Endothelial cell of hepatic sinusoid (primary cell): ENCODE results near the gene GRK6.
"Not testable (repeated sequence)": the region's sequence is repeated elsewhere in the genome, so short reads cannot be mapped to it uniquely, and the experiment has no call there.

ENCODE experiments used
- in situ Hi-C: cut with HindIII; loops from 2 replicates; pipeline ENCODE4 v1.10.0; 2017; ENCODE audit warnings: low sequenced_read_pairs

Gene GRK6

DNA sequence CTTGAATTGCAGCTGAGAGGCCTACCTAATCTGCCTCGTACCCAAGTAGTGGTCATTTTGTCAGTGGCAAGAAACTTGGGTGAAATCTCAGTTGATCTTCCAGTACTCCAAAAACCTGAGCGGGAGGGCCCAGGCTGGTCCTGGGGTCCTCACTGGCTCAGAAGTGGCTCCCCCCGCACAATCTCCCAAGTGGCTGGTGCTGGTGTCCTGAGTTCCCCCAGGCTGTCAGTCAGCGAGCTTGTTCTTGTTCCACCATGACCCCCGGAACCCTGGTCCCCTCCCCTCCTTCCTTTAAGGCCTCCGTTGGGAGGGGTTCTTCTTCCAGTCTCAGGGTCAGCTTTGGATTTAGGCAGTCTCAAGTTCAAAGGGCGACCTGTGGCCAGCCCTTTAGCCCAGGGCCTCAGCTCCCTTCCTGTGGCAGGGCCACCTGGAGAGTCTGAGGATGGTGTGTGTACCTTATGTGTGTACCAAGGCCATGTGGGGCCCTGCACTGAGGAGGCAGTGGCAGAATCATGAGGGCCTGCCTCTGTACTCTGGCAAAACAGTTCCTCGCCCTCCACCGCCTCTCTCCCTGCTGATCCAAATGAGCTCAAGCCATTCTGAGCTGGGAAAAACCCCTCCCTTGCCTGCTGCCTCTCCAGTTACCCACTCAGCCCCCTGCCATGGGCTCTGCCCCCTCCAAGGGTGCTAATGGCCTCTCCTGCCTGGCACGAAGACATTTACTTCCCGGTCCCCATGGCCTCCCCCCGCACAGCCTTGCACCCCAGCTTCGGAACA, 51.4 kb downstream of the GRK6 start:
- in situ Hi-C loops: no loop called here

DNA sequence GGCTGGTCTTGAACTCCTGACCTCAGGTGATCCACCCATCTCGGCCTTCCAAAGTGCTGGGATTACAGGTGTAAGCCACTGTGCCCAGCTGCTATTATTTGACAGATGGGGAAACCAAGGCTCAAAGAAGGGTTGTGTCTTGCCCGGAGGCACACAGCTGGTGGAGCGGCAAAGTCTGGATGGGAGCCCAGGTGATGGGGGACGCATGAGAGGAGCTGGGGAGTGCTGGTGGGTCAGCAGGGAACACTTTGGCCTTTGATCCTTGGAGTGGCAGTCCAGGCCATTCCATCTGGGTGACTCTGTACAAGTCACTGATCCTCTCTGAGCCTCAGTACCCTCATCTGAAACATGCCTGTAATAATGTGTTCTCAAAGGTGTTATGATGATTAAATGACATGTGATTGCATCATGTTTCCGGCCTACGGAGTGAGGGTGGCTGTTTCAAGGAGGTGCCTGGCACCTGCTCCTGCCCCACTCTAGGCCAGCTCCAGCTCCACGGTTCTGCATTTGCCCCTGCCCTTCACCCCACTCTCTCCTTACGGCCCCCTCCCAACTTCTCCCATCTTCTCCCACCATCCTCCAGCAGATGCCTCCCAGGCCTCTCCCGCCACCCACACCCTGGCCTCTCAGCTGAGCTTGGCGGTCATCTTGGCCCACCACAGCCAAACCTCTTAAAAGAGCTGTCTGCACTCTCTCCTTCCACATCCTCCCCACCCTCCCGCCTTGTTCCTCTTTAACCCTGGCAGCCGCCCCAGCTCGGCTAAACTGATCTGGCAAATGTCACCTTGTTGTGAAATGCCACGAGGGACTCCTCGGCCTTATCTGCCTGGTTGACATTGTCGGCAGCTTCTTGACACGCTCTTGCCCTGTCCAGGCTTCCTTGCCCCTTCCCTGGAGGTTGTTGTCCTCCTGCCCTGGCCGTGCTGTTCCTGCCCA, 52.5 kb downstream of the GRK6 start:
- in situ Hi-C loops: no loop called here

DNA sequence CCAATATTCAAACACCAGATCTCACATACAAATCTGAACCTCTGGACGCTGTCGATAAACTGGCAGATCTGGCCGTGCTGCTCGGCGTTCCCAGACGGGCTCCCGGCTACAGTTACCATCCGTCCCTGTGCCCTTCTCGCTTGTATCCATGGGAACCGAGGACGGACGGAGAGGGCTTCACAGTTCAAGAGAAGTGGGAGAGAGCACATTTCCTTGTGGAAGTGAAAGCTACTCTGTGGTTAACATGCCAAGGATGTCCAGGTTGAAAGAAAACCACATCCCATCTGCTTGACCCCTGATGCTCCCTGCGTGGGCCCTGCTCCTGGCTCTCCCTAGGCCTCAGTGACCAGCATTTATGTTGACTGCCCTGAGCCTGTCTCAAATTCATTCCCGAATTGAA, 53.3 kb downstream of the GRK6 start:
- in situ Hi-C loops: no loop called here

DNA sequence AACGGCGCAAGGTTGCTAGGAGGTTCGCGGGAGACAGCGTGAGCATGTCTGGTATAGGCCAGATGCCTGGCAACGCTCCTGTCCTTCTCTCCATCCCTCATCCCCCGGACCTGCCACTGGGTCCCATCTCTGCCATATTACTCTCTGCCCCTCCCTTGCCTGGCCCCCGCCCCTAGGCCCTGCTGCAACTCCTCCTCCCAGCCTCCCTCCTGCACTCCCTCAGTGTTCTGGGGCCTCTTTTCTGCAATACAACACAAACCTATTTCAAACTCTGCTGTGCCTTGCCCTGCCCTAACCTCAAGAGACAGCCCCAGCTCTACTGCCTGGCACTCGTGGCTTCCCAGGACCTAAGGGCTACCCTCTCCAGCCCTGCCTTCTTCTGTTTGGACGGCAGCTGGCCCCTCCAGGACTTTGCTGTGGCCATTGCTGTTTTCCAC, 55.9 kb downstream of the GRK6 start:
- in situ Hi-C loops: no loop called here

DNA sequence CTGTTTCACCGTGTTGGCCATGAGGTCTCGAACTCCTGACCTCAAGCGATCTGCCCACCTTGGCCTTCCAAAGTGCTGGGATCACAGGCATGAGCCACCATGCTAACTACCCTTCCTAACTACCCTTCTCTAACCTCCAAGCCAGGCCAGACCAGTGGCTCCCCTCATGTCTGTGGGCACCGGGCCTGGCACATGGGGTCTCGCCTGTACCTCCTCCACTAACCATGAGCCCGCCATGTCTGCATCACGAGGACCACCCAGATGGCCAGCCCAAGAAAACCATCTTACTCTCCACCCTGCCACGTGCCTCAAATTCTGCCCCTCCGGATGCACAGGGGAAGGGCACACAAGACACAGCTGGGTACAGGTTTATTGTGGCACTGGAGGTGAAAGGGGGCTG, 56.6 kb downstream of the GRK6 start:
- in situ Hi-C loops: no loop called here

DNA sequence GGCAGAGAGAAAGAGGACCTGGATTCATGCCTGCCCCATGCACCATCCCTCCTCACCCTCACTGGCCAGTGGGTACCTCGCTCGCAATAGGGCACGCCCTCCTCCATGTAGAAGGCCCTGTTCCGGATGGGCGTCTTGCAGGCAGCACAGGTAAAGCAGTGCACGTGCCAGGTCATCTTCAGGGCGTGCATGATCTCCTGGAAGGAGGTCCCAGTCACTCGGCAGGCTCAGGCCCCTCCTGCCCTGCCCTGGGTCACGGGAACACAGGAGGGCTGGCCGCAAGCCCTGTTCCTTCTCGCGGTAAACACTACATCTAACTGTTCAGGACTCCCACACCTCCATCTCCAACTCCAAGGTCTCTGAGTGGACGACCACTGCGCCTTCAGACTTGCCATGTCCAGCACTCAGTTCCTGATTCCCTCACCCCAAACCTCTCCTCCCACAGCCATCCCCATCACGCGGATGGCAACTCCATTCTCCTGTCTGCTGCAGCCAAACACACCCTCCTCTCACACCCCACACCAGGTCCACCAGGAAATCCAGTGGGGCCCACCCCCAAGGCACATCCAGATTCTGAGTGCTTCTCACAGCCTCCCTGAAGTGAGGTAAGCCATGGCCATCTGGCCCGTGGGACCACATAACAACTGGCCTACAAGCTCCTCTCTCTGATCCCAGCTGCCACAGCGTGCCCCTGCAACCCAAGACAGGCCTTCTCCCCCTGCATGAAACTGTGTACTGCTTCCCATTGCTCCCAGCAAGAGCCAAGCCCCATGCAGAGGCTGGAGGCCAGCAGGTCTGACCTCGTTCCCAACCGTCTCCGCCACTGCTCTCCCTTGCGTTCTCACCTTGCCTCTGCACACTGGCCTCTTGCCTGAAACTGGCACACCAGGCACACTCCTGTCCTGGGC, 57.8 kb downstream of the GRK6 start:
- in situ Hi-C loops: no loop called here

DNA sequence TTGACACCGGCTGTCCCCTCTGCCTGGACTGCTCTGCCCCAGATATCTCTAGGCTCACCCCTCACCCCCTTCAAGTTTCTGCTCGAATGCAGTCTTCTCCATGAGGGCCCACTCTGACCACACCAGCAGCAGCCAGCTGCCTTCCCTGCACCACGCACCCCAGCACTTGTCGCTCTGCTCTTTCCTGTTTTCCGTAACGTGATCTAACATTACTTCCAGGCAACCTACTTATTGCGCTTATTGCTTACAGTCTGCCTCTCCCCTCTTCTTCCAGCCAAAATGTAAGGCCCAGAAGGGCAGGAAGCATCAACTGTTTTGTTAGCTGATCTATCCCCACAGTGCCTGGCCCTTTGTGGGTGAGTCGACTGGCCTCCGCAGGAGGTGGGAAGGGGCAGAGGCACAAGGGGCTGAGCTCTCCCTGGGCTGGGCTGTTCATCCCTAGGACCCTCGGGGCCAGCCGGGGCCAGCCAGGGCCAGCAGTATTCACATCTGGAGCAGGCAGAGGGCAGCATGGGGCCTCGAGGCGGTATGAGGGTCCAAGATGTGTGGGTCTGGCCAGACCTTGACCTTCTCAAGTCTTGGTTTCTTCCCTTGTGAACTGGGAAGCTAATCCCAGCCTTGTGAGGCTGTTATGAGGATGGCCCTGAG, 58.5 kb downstream of the GRK6 start:
- in situ Hi-C loops: no loop called here

DNA sequence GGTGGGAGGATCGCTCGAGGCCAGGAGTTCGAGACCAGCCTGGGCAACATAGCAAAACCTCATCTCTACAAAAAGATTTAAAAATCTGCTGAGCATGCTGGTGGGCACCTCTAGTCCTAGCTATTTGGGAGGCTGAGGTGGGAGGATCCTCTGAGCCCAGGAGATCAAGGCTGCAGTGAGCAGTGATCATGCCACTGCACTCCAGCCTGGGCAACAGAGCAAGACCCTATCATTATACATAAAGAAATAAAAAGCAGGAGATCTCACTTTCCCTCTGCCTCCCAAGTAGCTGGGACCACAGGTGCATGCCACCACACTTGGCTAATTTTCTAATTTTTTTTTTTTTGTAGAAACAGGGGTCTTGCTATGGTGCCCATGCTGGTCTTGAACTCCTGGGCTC, 59.3 kb downstream of the GRK6 start:
- in situ Hi-C loops: not testable (repeated sequence)

DNA sequence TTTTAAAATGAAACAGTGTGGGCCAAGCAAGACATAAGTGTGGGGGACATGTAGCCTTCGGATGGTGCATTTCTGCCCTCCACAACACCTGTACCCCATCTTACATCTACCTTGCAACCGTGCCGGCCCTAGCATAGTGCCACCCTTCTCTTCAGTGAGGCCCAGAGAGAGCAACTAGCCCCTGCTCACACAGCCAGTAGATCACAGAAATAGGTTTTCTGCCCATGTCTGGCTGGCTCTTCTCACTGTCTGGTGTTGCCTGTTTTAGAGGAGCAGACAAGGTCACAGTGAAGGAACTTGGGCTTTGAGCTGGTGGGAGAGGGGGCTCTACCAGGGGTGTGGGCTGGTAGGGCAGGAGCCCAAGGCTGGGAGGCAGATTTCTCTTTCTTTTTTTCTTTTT, 59.8 kb downstream of the GRK6 start:
- in situ Hi-C loops: no loop called here

DNA sequence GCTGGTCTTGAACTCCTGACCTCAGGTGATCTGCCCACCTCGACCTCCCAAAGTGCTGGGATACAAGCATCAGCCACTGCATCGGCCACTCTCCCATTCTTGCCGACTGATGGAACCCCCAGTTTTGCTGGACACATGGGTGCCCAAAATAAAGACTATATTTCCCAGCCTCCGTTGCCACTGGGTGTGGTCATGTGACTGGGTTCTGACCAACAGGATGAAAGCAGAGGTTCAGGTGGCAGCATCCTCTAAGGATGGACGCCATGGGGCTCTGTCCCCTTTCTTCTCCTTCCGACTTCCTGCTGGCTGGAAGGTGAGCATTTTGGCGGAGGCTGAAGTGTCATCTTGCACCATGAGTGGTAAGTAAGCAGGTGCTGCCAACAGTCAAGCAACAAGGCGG, 60.7 kb downstream of the GRK6 start:
- in situ Hi-C loops: no loop called here

DNA sequence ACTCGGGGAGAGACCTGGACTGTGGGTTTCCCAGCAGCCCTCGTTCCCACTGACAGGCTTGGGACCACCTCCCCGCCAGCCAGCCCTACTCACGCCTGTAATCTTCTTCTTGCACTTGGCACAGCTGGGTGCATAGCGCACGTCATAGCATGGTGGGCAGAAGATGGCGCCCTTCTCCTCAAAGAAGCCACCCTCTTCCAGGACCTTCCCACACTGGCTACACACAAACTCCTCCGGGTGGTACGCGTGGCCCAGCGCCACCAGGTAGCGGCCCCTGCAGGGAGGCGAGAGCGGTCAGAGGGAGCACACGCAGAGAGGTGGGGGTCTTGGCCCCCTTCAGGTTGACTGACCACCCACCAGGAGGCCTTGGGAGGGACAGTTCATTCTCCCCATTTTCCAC, 61.5 kb downstream of the GRK6 start:
- in situ Hi-C loops: no loop called here

DNA sequence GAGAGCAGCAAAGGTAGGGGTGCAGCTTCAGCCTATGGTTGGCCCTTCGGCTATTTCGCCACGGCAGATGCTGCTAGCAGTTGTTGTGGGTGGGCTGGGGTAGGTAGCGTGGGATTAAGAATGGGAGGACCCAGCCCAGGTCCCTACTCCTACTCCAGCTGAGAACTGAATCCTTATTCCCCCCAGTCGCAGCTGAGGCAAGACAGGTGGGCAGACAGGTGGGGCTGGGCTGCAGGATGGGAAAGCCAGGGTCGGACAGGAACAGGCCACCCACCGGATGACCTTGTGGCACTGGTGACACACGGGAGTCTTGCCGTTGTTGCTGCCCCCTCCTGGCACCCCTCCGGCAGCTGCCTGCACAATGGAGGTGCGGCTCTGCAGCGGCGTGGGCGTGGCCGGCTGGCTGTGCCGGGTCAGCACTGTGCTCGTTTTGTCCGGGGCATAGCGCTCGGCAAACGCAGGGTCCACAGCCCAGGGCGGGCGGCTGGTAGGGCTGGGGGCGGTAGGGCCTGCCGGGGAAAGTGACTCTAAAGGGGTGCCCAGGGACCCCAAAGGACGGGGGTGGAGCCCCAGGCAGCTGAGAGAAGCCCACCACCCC, 62.7 kb downstream of the GRK6 start:
- in situ Hi-C loops: no loop called here

DNA sequence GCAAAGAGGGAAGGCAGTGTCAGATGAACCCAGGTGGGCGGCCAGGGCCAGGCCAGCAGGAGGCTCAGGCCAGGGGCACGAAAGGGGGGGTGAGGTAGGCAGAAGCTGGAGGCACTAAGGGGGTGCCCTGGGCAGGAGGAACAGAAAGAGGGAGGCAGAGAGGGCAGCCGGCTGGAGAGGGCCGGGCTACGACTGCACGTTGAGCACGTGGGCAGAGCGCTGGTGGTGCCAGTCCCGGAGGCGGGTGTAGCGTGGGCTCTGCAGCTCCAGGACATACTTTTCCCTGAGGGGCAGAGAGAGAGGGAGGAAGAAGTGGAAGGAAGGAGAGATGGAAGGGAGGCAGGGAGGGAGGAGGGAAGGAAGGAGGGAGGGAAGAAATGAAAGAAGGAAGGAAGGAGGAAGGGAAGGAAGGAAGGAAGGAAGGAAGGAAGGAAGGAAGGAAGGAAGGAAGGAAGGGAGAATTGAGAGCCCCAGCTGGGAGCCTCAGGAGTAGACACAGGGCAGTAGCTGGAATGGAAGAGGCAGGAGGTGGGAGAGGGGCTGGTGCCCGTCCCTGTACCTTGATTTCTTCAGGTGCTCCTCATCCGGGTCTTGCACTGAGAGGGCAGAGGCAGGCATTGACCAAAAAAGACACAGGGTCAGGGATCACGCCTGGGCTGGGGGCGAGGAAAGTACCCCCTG, 64.0 kb downstream of the GRK6 start:
- in situ Hi-C loops: no loop called here

DNA sequence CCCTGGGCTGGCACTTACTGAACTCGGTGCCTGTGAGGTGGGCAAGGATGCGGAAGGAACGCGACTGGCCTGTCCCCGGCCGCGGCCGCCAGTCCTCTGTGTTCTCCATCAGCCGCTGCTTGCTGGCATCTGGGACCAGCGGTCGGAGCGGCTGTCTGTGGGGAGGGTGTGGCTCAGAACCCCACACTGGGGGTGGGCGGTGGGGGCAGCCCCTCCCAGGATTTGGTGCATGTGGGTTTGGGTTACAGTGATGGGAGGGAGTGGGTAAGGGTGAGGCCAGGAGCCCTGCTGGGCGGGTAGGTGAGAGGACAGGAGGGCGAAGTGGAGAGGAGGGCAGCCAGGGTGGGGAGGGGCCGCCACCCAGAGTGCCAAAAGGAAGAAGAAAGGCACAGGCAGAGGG, 64.5 kb downstream of the GRK6 start:
- in situ Hi-C loops: no loop called here

DNA sequence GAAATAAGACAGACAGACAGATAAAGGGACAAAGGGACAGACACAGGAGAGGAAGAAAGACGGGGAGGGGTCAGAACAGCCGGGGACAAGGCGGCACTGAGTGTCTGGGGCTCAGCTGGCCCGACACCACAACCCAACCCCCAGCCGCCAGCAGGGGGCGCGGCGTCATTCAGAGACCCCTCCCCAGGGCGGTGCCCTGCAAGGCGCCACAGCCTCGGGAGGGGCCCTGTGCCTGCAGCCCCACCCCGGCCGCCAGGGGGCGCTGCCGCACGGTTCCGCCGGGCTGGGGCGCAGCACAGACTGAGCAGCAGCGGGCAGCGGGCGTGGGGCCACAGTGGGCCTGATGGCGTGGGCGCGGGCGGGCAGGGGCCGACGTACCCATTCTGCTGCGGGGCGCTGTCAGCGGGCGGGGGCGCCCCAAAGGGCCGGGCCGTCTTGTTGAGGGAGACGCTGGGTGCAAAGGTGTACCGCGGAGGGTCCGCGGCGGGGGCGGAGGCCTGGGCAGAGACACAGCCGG, 65.0 kb downstream of the GRK6 start:
- in situ Hi-C loops: no loop called here

DNA sequence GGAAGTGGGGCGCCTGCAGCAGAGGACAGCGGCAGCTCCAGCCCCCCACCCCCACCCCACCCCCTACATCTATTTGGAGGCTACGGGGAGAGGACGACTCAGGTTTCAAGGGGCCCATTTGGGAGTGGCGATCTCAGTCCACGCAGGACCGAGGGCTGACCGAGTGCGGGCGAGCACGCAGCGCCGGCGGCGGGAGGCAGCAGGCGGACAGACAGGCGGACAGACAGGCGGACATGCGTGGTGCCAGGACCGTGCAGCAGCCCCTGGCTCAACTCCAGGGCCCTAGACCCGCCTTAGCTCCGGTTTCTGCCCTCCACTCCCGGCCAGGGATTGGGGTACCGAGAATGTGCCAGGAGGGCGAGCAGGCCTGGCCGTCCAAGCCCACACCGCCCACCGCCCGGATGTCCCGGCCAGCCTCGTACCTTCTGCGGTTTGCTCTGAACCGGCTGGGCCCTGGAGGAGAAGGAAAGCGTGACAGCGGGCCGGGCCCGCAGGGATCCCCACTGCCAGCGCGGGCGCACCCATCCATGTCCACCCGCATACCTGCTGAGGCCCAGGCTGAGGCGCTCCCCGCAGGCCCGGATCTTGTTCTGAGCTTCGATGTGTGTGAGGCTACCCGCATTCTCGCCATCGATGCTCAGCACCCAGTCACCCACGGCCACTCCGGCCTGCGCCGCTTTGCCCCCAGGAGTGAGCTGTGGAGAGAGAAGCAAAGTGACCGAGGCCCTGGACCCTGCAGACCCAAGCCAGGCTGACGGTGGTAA, 65.7 kb downstream of the GRK6 start:
- in situ Hi-C loops: no loop called here
